SK-N-SH (cell line): ENCODE results near the gene ADTRP. TPM values are rescaled to one million over a fixed set of nuclear protein-coding genes. Genes with fewer than 3 reads are reported as not detected.

Experiments used
- CTCF ChIA-PET: fragments of 300-600, 350-600 bp; formaldehyde crosslinking; extraction: SDS; loops from one replicate; lab custom pipeline; 2021; lab: Yijun Ruan, JAX
- POLR2A ChIA-PET: fragments of 350-600 bp; sonication (Branson Sonifier 250); formaldehyde crosslinking; extraction: SDS; loops from one replicate; lab custom pipeline; 2020; ENCODE audit warnings: antibody characterized with exemption, inconsistent platforms; lab: Yijun Ruan, JAX
- DNase-seq: peaks from one replicate; pipeline ENCODE4 v3.0.0; 2012
- H2AFZ ChIP-seq: fragments of 200-600 bp; sonication (generic); 2 replicates; pipeline ENCODE4 v1.8.1; 2016; ENCODE audit warnings: antibody characterized with exemption, mild to moderate bottlenecking, low read depth
- H3F3A ChIP-seq: fragments of 200-600 bp; sonication (generic); replicated peaks from 2 replicates; pipeline ENCODE3; 2016; ENCODE audit warnings: antibody characterized with exemption, mild to moderate bottlenecking; ENCODE audit not compliant: insufficient read depth
- H3K27ac ChIP-seq, 2 experiments: fragments of 200-500 bp in 1 of 2; fragments of 200-600 bp in 1 of 2; sonication (Bioruptor generic) in 1 of 2; sonication (generic), shearing (Covaris generic) in 1 of 2; 2 replicates each; pipeline versions ENCODE4 v1.5.1 to v1.6.1; 2014 to 2016; ENCODE audit warnings: low read depth in 2 of 2, inconsistent platforms in 1 of 2, low read length in 1 of 2, mild to moderate bottlenecking in 1 of 2, mixed read lengths in 1 of 2
- H3K27me3 ChIP-seq: fragments of 200-600 bp; sonication (generic), shearing (Covaris generic); 2 replicates; pipeline ENCODE4 v1.6.1; 2016; ENCODE audit warnings: mixed run types; ENCODE audit not compliant: insufficient read depth
- H3K36me3 ChIP-seq, 2 experiments: fragments of 200-500 bp in 1 of 2; fragments of 200-600 bp in 1 of 2; sonication (Bioruptor generic) in 1 of 2; sonication (generic) in 1 of 2; replicated peaks in 1 of 2; 2 replicates each; pipeline versions ENCODE3 to v1.5.1; 2014 to 2016; ENCODE audit warnings: low read length in 1 of 2, mild to moderate bottlenecking in 1 of 2; ENCODE audit not compliant: insufficient read depth in 2 of 2, control insufficient read depth in 1 of 2
- H3K4me1 ChIP-seq, 2 experiments: fragments of 200-500 bp in 1 of 2; fragments of 200-600 bp in 1 of 2; sonication (Bioruptor generic) in 1 of 2; sonication (generic), shearing (Covaris generic) in 1 of 2; 2 replicates each; pipeline versions ENCODE4 v1.5.1 to v1.6.1; 2014 to 2016; ENCODE audit warnings: low read depth in 1 of 2, low read length in 1 of 2, mixed run types in 1 of 2; ENCODE audit not compliant: insufficient read depth in 2 of 2, control insufficient read depth in 1 of 2
- H3K4me2 ChIP-seq: fragments of 200-600 bp; sonication (generic), shearing (Covaris generic); 2 replicates; pipeline ENCODE4 v1.6.1; 2017; ENCODE audit warnings: mixed run types
- H3K4me3 ChIP-seq, 2 experiments: fragments of 200-500 bp in 1 of 2; fragments of 200-600 bp in 1 of 2; sonication (Bioruptor generic) in 1 of 2; sonication (generic), shearing (Covaris generic) in 1 of 2; 2 replicates each; pipeline versions ENCODE4 v1.5.1 to v1.8.1; 2014 to 2016; ENCODE audit warnings: low read depth in 2 of 2, inconsistent platforms in 1 of 2, low read length in 1 of 2, mild to moderate bottlenecking in 1 of 2, mixed read lengths in 1 of 2, moderate library complexity in 1 of 2
- H3K79me2 ChIP-seq: fragments of 200-600 bp; sonication (generic); 2 replicates; pipeline ENCODE4 v1.8.1; 2017; ENCODE audit warnings: mild to moderate bottlenecking; ENCODE audit not compliant: insufficient read depth
- H3K9ac ChIP-seq: fragments of 200-600 bp; sonication (generic); 2 replicates; pipeline ENCODE4 v1.6.1; 2017; ENCODE audit warnings: mixed run types
- H3K9me2 ChIP-seq: fragments of 200-600 bp; sonication (generic); 2 replicates; pipeline ENCODE4 v1.6.1; 2017; ENCODE audit warnings: mixed run types
- H3K9me3 ChIP-seq: fragments of 200-600 bp; sonication (generic); 2 replicates; pipeline ENCODE4 v1.6.1; 2017; ENCODE audit warnings: mixed run types, mild to moderate bottlenecking, moderate library complexity
- H4K20me1 ChIP-seq: fragments of 200-600 bp; sonication (generic); 2 replicates; pipeline ENCODE4 v1.6.1; 2017; ENCODE audit warnings: mild to moderate bottlenecking, mixed run types; ENCODE audit not compliant: insufficient read depth
- FOSL2 ChIP-seq: IDR thresholded peaks from 2 replicates; pipeline ENCODE4 v1.4.0; 2012; ENCODE audit warnings: low read depth, mild to moderate bottlenecking, moderate library complexity, borderline replicate concordance
- JUND ChIP-seq: IDR thresholded peaks from 2 replicates; pipeline ENCODE4 v1.4.0; 2012
- POLR2AphosphoS5 ChIP-seq: IDR thresholded peaks from 2 replicates; pipeline ENCODE4 v1.6.1; 2012; ENCODE audit warnings: low read depth, low read length
- RCOR1 ChIP-seq: fragments of 150-350 bp; IDR thresholded peaks from 2 replicates; pipeline ENCODE4 v1.6.1; 2017; ENCODE audit warnings: antibody characterized with exemption, low read length
- REST ChIP-seq: IDR thresholded peaks from 2 replicates; pipeline ENCODE4 v1.6.1; 2012; ENCODE audit warnings: mild to moderate bottlenecking, low read depth, low read length, moderate library complexity
- RFX5 ChIP-seq: IDR thresholded peaks from 2 replicates; pipeline ENCODE4 v1.6.1; 2012; ENCODE audit warnings: mild to moderate bottlenecking, improper control_type of control experiment, low read length
- RXRA ChIP-seq: IDR thresholded peaks from 2 replicates; pipeline ENCODE4 v1.4.0; 2012; ENCODE audit warnings: low read depth, mild to moderate bottlenecking, borderline replicate concordance
- SIN3A ChIP-seq: IDR thresholded peaks from 2 replicates; pipeline ENCODE4 v1.6.1; 2012; ENCODE audit warnings: low read depth, mild to moderate bottlenecking, low read length, moderate library complexity, borderline replicate concordance
- ZBTB33 ChIP-seq: IDR thresholded peaks from 2 replicates; pipeline ENCODE4 v1.4.0; 2012; ENCODE audit warnings: low read depth, borderline replicate concordance
- WGBS: methylation state at CpG from one replicate; pipeline ENCODE4 v1.1.6; 2017; ENCODE audit warnings: low lambda C conversion rate; 5-methylcytosine and 5-hydroxymethylcytosine counted together
- polyA plus RNA-seq, 3 experiments: library from polyadenylated mRNA; depleted of rRNA; stranded (reverse); fragments of >200 nt; gene quantifications; 2 replicates each; pipeline ENCODE4 v1.2.3, GENCODE V29; 2012
- TF ChIP-seq, protein P1 (sequence below): IDR thresholded peaks from 2 replicates; pipeline ENCODE4 v1.4.0; 2012; ENCODE audit warnings: low read depth, borderline replicate concordance

ADTRP gene
- polyA plus RNA-seq, 1 of the 3 experiments (the other 2 are of a cell fraction): 0.84 TPM

DNA sequence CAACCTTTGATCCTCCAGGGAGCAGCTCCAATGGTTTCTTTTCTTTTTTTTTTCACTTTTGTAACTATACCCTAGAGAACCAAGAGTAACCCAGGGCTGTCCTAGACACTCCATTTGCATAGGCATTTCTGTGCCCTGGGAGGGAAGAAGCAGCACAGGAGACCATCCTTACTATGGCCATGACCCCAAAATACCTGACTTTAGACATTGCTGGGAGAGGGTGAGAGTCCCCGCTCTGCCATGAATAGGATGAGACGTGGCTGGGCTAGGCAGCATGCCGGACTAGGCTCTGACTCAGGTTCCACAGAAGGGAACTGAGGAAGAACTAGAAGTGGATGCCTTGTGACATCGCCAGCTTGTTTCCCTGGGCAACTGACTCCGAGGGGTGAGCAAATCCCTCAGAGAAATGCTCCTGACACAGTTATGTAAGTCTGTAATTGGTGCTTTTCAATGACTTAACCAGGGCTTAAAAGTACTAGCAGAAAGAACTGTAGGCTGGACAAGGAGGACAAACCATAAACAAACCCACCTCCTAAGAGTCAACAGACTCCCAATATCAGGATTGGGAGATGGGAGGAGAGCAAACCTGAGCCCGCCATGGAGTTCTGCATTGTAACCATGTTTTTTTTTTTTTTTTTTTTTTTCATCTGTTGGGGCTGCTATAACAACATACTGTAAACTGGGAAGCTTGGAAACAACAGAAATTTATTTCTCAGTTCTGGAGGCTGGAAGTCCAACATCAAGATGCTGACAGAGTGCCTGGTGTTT lies 910 bp upstream of the ADTRP start:
- H3K9me2 ChIP-seq: no peaks in the 10 kb centered on the region
- H3K9ac ChIP-seq: no peak overlapping the region
- H3K4me1 ChIP-seq: no peaks in the 10 kb centered on the region
- H3K4me2 ChIP-seq: no peak overlapping the region
- no peak overlapping the region for H3K27ac ChIP-seq
- no peaks in the 10 kb centered on the region for H3K9me3 ChIP-seq
- POLR2A ChIA-PET: no interaction called here
- no peak overlapping the region for H3K4me3 ChIP-seq
- no peaks in the 10 kb centered on the region for H3K27me3 ChIP-seq
- TF ChIP-seq ZBTB33 (no peak), JUND (no peak), RCOR1 (no peak), FOSL2 (no peak), RXRA (no peak), SIN3A (no peak), REST (no peak), RFX5 (no peak), POLR2AphosphoS5 (no peak)
- TF ChIP-seq, protein P1, sequence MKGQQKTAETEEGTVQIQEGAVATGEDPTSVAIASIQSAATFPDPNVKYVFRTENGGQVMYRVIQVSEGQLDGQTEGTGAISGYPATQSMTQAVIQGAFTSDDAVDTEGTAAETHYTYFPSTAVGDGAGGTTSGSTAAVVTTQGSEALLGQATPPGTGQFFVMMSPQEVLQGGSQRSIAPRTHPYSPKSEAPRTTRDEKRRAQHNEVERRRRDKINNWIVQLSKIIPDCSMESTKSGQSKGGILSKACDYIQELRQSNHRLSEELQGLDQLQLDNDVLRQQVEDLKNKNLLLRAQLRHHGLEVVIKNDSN: no peak
- TF ChIP-seq, all 33 proteins: peak for 0
- no peaks in the 10 kb centered on the region for H3K79me2 ChIP-seq
- no peak overlapping the region for H2AFZ ChIP-seq
- no peaks in the 10 kb centered on the region for H4K20me1 ChIP-seq
- no peaks in the 10 kb centered on the region for H3F3A ChIP-seq
- WGBS: 87% methylated on average over 6 of the region's 6 CpGs
- CTCF ChIA-PET: interaction anchor here (1.0 to 1.2 kb wide), 2 partner anchors 16 to 31 kb away, joined by 3 read pairs; no protein-coding TSS in a partner anchor
- DNase-seq: no peak
- no peaks in the 10 kb centered on the region for H3K36me3 ChIP-seq
